GM12878 (cell line): ENCODE results near the gene MTERF1. TPM values are rescaled to one million over a fixed set of nuclear protein-coding genes. Genes with fewer than 3 reads are reported as not detected.

Experiments
- ATAC-seq: fragments of 200-7000 bp; cut with Tn5 transposase; 3 replicates; pipeline ENCODE4 v1.9.1; 2020; ENCODE audit warnings: mild to moderate bottlenecking, moderate library complexity
- BruUV-seq: library from RNA; stranded (reverse); fragments of 400-500 nt; replicated peaks from 2 replicates; lab custom pipeline; 2021; lab: Mats Ljungman, UMichigan
- CTCF ChIA-PET: fragments of 300-600 bp; sonication (Branson Sonifier 250); formaldehyde crosslinking; extraction: SDS; loops from one replicate; lab custom pipeline; 2021; ENCODE audit warnings: inconsistent platforms; lab: Yijun Ruan, JAX
- POLR2A ChIA-PET: fragments of 350-600 bp; formaldehyde crosslinking; extraction: SDS; loops from one replicate; lab custom pipeline; 2021; ENCODE audit warnings: inconsistent platforms; lab: Charles Lee
- RAD21 ChIA-PET: fragments of 300-600 bp; sonication (Branson Sonifier 250); formaldehyde crosslinking; loops from one replicate; lab custom pipeline; 2023; ENCODE audit warnings: antibody characterized with exemption; ENCODE audit not compliant: unreplicated experiment; lab: Charles Lee
- SMC1A ChIA-PET: fragments of 300-600 bp; sonication (Branson Sonifier 250); formaldehyde crosslinking; loops from one replicate; lab custom pipeline; 2023; ENCODE audit not compliant: unreplicated experiment, uncharacterized antibody; lab: Charles Lee
- DNase-seq: peaks from one replicate; pipeline ENCODE4 v3.0.0-alpha.2; 2011; ENCODE audit warnings: low read depth, low spot score
- FAIRE-seq: peaks from 3 replicates; lab custom pipeline; 2011; peaks lifted over from hg19 to GRCh38; lab: Jason Lieb, UNC
- H2AFZ ChIP-seq: 2 replicates; pipeline ENCODE4 v1.6.0; 2011; ENCODE audit warnings: low read depth, low read length, control low read depth; ENCODE audit not compliant: control insufficient read depth
- H3K27ac ChIP-seq: 2 replicates; pipeline ENCODE4 v1.5.1; 2011; ENCODE audit warnings: control low read depth; ENCODE audit not compliant: control insufficient read depth, insufficient read depth
- H3K27me3 ChIP-seq, 2 experiments: replicated peaks in 1 of 2; 2 replicates each; pipeline versions ENCODE4 v1.6.0 to v1.6.1; 2011; ENCODE audit warnings: low read length in 1 of 2; ENCODE audit not compliant: control insufficient read depth in 2 of 2, insufficient read depth in 2 of 2
- H3K36me3 ChIP-seq, 2 experiments: 2 replicates each; pipeline ENCODE4 v1.5.1; 2011; ENCODE audit warnings: low read length in 1 of 2; ENCODE audit not compliant: control insufficient read depth in 2 of 2, insufficient read depth in 2 of 2
- H3K4me1 ChIP-seq: 2 replicates; pipeline ENCODE4 v1.6.1; 2011; ENCODE audit warnings: mild to moderate bottlenecking, low read length, moderate library complexity, mixed read lengths; ENCODE audit not compliant: control insufficient read depth, insufficient read depth
- H3K4me2 ChIP-seq: 2 replicates; pipeline ENCODE4 v1.6.0; 2011; ENCODE audit warnings: control low read depth; ENCODE audit not compliant: control insufficient read depth, insufficient read depth
- H3K4me3 ChIP-seq: fragments of 200-600 bp; sonication (generic); 2 replicates; pipeline ENCODE4 v1.5.1; 2016
- H3K79me2 ChIP-seq: 2 replicates; pipeline ENCODE4 v1.6.0; 2011; ENCODE audit warnings: low read length; ENCODE audit not compliant: control insufficient read depth, insufficient read depth
- H3K9ac ChIP-seq: 2 replicates; pipeline ENCODE4 v1.8.0; 2011; ENCODE audit warnings: low read length, control low read depth, mixed read lengths; ENCODE audit not compliant: control insufficient read depth, insufficient read depth
- H3K9me3 ChIP-seq: replicated peaks from 3 replicates; pipeline ENCODE4 v1.5.1; 2011; ENCODE audit warnings: mild to moderate bottlenecking, low read length; ENCODE audit not compliant: control insufficient read depth, insufficient read depth
- H4K20me1 ChIP-seq: 2 replicates; pipeline ENCODE4 v1.6.0; 2011; ENCODE audit not compliant: control insufficient read depth, insufficient read depth
- CHD4 ChIP-seq: fragments of 200-600 bp; sonication (generic); IDR thresholded peaks from 2 replicates; pipeline ENCODE4 v1.6.1; 2016; ENCODE audit warnings: mild to moderate bottlenecking
- EZH2 ChIP-seq: IDR thresholded peaks from 2 replicates; pipeline ENCODE4 v1.6.1; 2012; ENCODE audit warnings: low read depth, mild to moderate bottlenecking, control low read depth, inconsistent platforms, low read length, borderline replicate concordance; ENCODE audit not compliant: control insufficient read depth
- MYC ChIP-seq: IDR thresholded peaks from 2 replicates; pipeline ENCODE4 v1.6.1; 2011; ENCODE audit warnings: mild to moderate bottlenecking, low read length, moderate library complexity, inconsistent platforms; ENCODE audit not compliant: insufficient read depth, insufficient replicate concordance, insufficient read length, severe bottlenecking
- NR2C1 ChIP-seq: fragments of 450-650 bp; IDR thresholded peaks from 2 replicates; pipeline ENCODE4 v1.6.1; 2017; ENCODE audit warnings: antibody characterized with exemption, mild to moderate bottlenecking, moderate library complexity
- NRF1 ChIP-seq: conservative IDR thresholded peaks from 2 replicates; pipeline ENCODE4 v1.6.1; 2011; ENCODE audit warnings: mild to moderate bottlenecking, low read depth, low read length, improper control_type of control experiment
- PAX5 ChIP-seq: IDR thresholded peaks from 2 replicates; pipeline ENCODE4 v1.6.1; 2011; ENCODE audit warnings: low read depth, low read length, borderline replicate concordance
- RUNX3 ChIP-seq: IDR thresholded peaks from 2 replicates; pipeline ENCODE4 v1.6.1; 2012; ENCODE audit warnings: low read length, inconsistent platforms
- SREBF1 ChIP-seq: IDR thresholded peaks from 2 replicates; pipeline ENCODE4 v1.6.1; 2012; ENCODE audit warnings: mild to moderate bottlenecking, low read length
- SREBF2 ChIP-seq: IDR thresholded peaks from 2 replicates; pipeline ENCODE4 v1.6.1; 2012; ENCODE audit warnings: mild to moderate bottlenecking, low read length
- ZBTB40 ChIP-seq: fragments of 450-650 bp; IDR thresholded peaks from 2 replicates; pipeline ENCODE4 v1.6.1; 2016; ENCODE audit warnings: mild to moderate bottlenecking, moderate library complexity, borderline replicate concordance
- ZNF207 ChIP-seq: fragments of 450-650 bp; IDR thresholded peaks from 2 replicates; pipeline ENCODE4 v1.6.1; 2014; ENCODE audit warnings: antibody characterized with exemption, mild to moderate bottlenecking, borderline replicate concordance
- WGBS: methylation state at CpG from one replicate; pipeline ENCODE4 v1.1.6; 2016; ENCODE audit warnings: low lambda C conversion rate; ENCODE audit not compliant: insufficient replicate concordance, insufficient coverage; ENCODE audit errors: missing lambda C conversion rate; 5-methylcytosine and 5-hydroxymethylcytosine counted together
- in situ Hi-C: fragments of 300-500 bp; cut with MboI; formaldehyde crosslinking; loops from 9 replicates; pipeline ENCODE4 v1.14.3; 2018; ENCODE audit warnings: mixed read lengths
- intact Hi-C: fragments of 100-400 bp; cut with micrococcal nuclease; formaldehyde crosslinking; loops from one replicate; pipeline ENCODE4 v1.14.2; 2022; ENCODE audit not compliant: unreplicated experiment
- polyA plus RNA-seq, 11 experiments: library from polyadenylated mRNA; depleted of rRNA in 4 of 11; unstranded in 6 of 11; stranded (reverse) in 5 of 11; fragments of >200 nt; fragmentation: Nextera tagmentation in 4 of 11; fragmentation: Illumina TruSeq in 1 of 11; extraction: Ambion mirVana in 4 of 11; extraction: Trizol in 1 of 11; gene quantifications; 1 replicate in 1 of 11; 2 replicates in 10 of 11; pipeline versions ENCODE4 v1.2.1 to v1.2.3, GENCODE V29; 2011 to 2016; ENCODE audit warnings: inconsistent platforms in 2 of 11, missing spikeins in 2 of 11, low read depth in 1 of 11
- total RNA-seq, 4 experiments: library from RNA; depleted of rRNA in 3 of 4; stranded (reverse); fragments of >200 nt in 3 of 4; fragmentation: Illumina TruSeq in 1 of 4; extraction: Trizol in 1 of 4; gene quantifications; 2 replicates each; pipeline versions ENCODE4 v1.2.1 to v1.2.3, GENCODE V29; 2013 to 2021
- TF ChIP-seq, protein P1 (sequence below): fragments of 450-650 bp; IDR thresholded peaks from 2 replicates; pipeline ENCODE4 v1.6.1; 2017; ENCODE audit warnings: low read depth, mild to moderate bottlenecking, moderate library complexity
- TF ChIP-seq, protein P2 (sequence below): IDR thresholded peaks from 2 replicates; pipeline ENCODE4 v1.6.1; 2012; ENCODE audit warnings: low read depth, low read length, improper control_type of control experiment
- TF ChIP-seq, protein P3 (sequence below): IDR thresholded peaks from 2 replicates; pipeline ENCODE4 v1.6.1; 2011; ENCODE audit warnings: mild to moderate bottlenecking, low read depth, low read length, moderate library complexity; ENCODE audit not compliant: insufficient replicate concordance

MTERF1 gene
- total and polyA plus RNA-seq, 10 of the 15 experiments (the other 5 are each of a cell fraction or from before 2014, with no cell fraction given), result 14.7 to 38.7 (median 28.0) TPM

- H4K20me1 ChIP-seq, result no peaks in the 10 kb centered on the region
- in situ Hi-C loops (no loop called here), intact Hi-C loops (loop anchor here (10.0 kb wide), 1 partner anchor 568 kb away; the partner anchor contains the start of gene GATAD1)
- no peak for ATAC-seq
- no peak overlapping the region for H3K4me3 ChIP-seq
- no peak overlapping the region for H3K9ac ChIP-seq
- FAIRE-seq, result no peak
- ChIA-PET RAD21 (interaction anchor here (1.5 kb wide), 1 partner anchor 46 kb away, joined by 7 read pairs; no protein-coding TSS in a partner anchor), SMC1A (interaction anchor here (1.0 to 2.6 kb wide), 2 partner anchors 9 to 14 kb away, joined by 4 to 10 read pairs; no protein-coding TSS in a partner anchor), CTCF (interaction anchor here (1.0 to 1.5 kb wide), 4 partner anchors 24 to 66 kb away, joined by 3 to 7 read pairs (median 4); no protein-coding TSS in a partner anchor), POLR2A (interaction anchor here (2.3 kb wide), 1 partner anchor 65 kb away, joined by 6 read pairs; the partner anchor contains the start of gene AKAP9)
- no peak overlapping the region for H3K4me2 ChIP-seq
- H3K9me3 ChIP-seq, result no peaks in the 10 kb centered on the region
- H3K79me2 ChIP-seq, result peaks cover 22% of the 10 kb centered on the region
- H3K27ac ChIP-seq, result no peak overlapping the region
- no peak for DNase-seq
- no peak overlapping the region for H2AFZ ChIP-seq
- peaks cover 9% of the 10 kb centered on the region for H3K4me1 ChIP-seq
- H3K27me3 ChIP-seq, result no peaks in the 10 kb centered on the region
- 76% methylated on average over 4 of the region's 4 CpGs for WGBS
- H3K36me3 ChIP-seq, result peaks cover 0 to 11% of the 10 kb centered on the region in 2 experiments; a peak in 1 of 4 replicates
- BruUV-seq, result no TSS peak
- TF ChIP-seq SREBF2 (no peak), NRF1 (no peak), EZH2 (no peak), SREBF1 (no peak), ZBTB40 (no peak), NR2C1 (no peak), ZNF207 (no peak), MYC (no peak), RUNX3 (no peak), PAX5 (no peak), CHD4 (no peak)
- TF ChIP-seq, protein P1, sequence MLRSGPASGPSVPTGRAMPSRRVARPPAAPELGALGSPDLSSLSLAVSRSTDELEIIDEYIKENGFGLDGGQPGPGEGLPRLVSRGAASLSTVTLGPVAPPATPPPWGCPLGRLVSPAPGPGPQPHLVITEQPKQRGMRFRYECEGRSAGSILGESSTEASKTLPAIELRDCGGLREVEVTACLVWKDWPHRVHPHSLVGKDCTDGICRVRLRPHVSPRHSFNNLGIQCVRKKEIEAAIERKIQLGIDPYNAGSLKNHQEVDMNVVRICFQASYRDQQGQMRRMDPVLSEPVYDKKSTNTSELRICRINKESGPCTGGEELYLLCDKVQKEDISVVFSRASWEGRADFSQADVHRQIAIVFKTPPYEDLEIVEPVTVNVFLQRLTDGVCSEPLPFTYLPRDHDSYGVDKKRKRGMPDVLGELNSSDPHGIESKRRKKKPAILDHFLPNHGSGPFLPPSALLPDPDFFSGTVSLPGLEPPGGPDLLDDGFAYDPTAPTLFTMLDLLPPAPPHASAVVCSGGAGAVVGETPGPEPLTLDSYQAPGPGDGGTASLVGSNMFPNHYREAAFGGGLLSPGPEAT, result no peak
- TF ChIP-seq, protein P2, sequence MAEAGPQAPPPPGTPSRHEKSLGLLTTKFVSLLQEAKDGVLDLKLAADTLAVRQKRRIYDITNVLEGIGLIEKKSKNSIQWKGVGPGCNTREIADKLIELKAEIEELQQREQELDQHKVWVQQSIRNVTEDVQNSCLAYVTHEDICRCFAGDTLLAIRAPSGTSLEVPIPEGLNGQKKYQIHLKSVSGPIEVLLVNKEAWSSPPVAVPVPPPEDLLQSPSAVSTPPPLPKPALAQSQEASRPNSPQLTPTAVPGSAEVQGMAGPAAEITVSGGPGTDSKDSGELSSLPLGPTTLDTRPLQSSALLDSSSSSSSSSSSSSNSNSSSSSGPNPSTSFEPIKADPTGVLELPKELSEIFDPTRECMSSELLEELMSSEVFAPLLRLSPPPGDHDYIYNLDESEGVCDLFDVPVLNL, result no peak
- TF ChIP-seq, protein P3, sequence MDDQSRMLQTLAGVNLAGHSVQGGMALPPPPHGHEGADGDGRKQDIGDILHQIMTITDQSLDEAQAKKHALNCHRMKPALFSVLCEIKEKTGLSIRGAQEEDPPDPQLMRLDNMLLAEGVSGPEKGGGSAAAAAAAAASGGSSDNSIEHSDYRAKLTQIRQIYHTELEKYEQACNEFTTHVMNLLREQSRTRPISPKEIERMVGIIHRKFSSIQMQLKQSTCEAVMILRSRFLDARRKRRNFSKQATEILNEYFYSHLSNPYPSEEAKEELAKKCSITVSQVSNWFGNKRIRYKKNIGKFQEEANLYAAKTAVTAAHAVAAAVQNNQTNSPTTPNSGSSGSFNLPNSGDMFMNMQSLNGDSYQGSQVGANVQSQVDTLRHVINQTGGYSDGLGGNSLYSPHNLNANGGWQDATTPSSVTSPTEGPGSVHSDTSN, result no peak
Observed at GRCh38 chr7:91876391-91877133, 3.9 kb downstream of the MTERF1 start.
